Endothelial cell of umbilical vein (primary cell): ENCODE data around the gene TRPM3. TPM values are rescaled to one million over a fixed set of nuclear protein-coding genes. Genes with fewer than 3 reads are reported as not detected.

Experiments
- BruUV-seq: library from RNA; stranded (reverse); fragments of 400-500 nt; replicated peaks from 2 replicates; lab custom pipeline; 2021; lab: Mats Ljungman, UMichigan
- CTCF ChIA-PET: fragments of 300-600, 350-600 bp; sonication (Branson Sonifier 250); formaldehyde crosslinking; loops from one replicate; lab custom pipeline; 2021; ENCODE audit warnings: antibody characterized with exemption, inconsistent platforms; lab: Charles Lee
- POLR2A ChIA-PET: fragments of 300-600, 350-600 bp; sonication (Branson Sonifier 250); formaldehyde crosslinking; loops from one replicate; lab custom pipeline; 2021; ENCODE audit warnings: antibody characterized with exemption, inconsistent platforms; lab: Charles Lee
- DNase-seq: peaks from one replicate; pipeline ENCODE4 v3.0.0-alpha.2; 2011; ENCODE audit warnings: low read depth, low spot score
- FAIRE-seq: peaks from 2 replicates; lab custom pipeline; 2011; peaks lifted over from hg19 to GRCh38; lab: Jason Lieb, UNC
- H2AFZ ChIP-seq: 2 replicates; pipeline ENCODE4 v1.6.0; 2012; ENCODE audit warnings: low read depth, low read length, control low read depth, inconsistent platforms
- H3K27ac ChIP-seq: 2 replicates; pipeline ENCODE4 v1.5.1; 2011; ENCODE audit warnings: low read depth, mild to moderate bottlenecking, control low read depth, low read length, moderate library complexity; ENCODE audit not compliant: insufficient read depth
- H3K27me3 ChIP-seq, 2 experiments: 2 replicates each; pipeline versions ENCODE4 v1.6.0 to v1.6.1; 2011; ENCODE audit warnings: low read length in 2 of 2, mixed read lengths in 1 of 2; ENCODE audit not compliant: control insufficient read depth in 2 of 2, insufficient read depth in 2 of 2
- H3K36me3 ChIP-seq, 2 experiments: 2 replicates in 1 of 2; 3 replicates in 1 of 2; pipeline ENCODE4 v1.5.1; 2011; ENCODE audit warnings: low read length in 2 of 2, mild to moderate bottlenecking in 1 of 2, moderate library complexity in 1 of 2; ENCODE audit not compliant: control insufficient read depth in 2 of 2, insufficient read depth in 2 of 2; ENCODE audit errors: extremely low read depth in 1 of 2
- H3K4me1 ChIP-seq: 3 replicates; pipeline ENCODE4 v1.5.1; 2011; ENCODE audit warnings: mild to moderate bottlenecking, low read length; ENCODE audit not compliant: control insufficient read depth, insufficient read depth; ENCODE audit errors: extremely low read depth
- H3K4me2 ChIP-seq: 2 replicates; pipeline ENCODE4 v1.6.1; 2011; ENCODE audit warnings: low read length, control low read depth, mixed read lengths; ENCODE audit not compliant: insufficient read depth
- H3K4me3 ChIP-seq, 3 experiments: fragments of 200-600 bp in 1 of 3; sonication (generic), shearing (Covaris generic) in 1 of 3; replicated peaks in 1 of 3; 2 replicates each; pipeline ENCODE4 v1.5.1; 2011 to 2016; ENCODE audit warnings: control low read depth in 3 of 3, low read length in 3 of 3, mild to moderate bottlenecking in 2 of 3, inconsistent platforms in 1 of 3, low read depth in 1 of 3, moderate library complexity in 1 of 3; ENCODE audit not compliant: insufficient read depth in 1 of 3
- H3K79me2 ChIP-seq: 2 replicates; pipeline ENCODE4 v1.6.0; 2012; ENCODE audit warnings: low read length, inconsistent platforms; ENCODE audit not compliant: control insufficient read depth, insufficient read depth
- H3K9ac ChIP-seq: replicated peaks from 2 replicates; pipeline ENCODE3; 2011; ENCODE audit warnings: low read length, control low read depth; ENCODE audit not compliant: insufficient read depth; ENCODE audit errors: extremely low read depth
- H3K9me1 ChIP-seq: replicated peaks from 3 replicates; pipeline ENCODE4 v1.6.0; 2011; ENCODE audit warnings: mild to moderate bottlenecking, low read length; ENCODE audit not compliant: control insufficient read depth, insufficient read depth; ENCODE audit errors: extremely low read depth
- H3K9me3 ChIP-seq: replicated peaks from 2 replicates; pipeline ENCODE4 v1.5.1; 2012; ENCODE audit warnings: low read length, inconsistent platforms; ENCODE audit not compliant: control insufficient read depth, insufficient read depth
- H4K20me1 ChIP-seq: replicated peaks from 2 replicates; pipeline ENCODE3; 2011; ENCODE audit warnings: mild to moderate bottlenecking, low read length; ENCODE audit not compliant: control insufficient read depth, insufficient read depth; ENCODE audit errors: extremely low read depth
- CTCF ChIP-seq, 2 donors: IDR thresholded peaks; 1 replicate in 1 of 2; 2 replicates in 1 of 2; pipeline ENCODE4 v1.5.1; 2011; ENCODE audit warnings: low read length in 2 of 2, mild to moderate bottlenecking in 2 of 2, moderate library complexity in 2 of 2, control low read depth in 1 of 2, inconsistent platforms in 1 of 2, low read depth in 1 of 2; ENCODE audit not compliant: insufficient read depth in 1 of 2; ENCODE audit errors: extremely low read depth in 1 of 2
- EZH2 ChIP-seq: IDR thresholded peaks from 2 replicates; pipeline ENCODE4 v1.6.1; 2012; ENCODE audit warnings: borderline replicate concordance, low read depth, mild to moderate bottlenecking, moderate library complexity, low read length, inconsistent platforms; ENCODE audit not compliant: severe bottlenecking
- FOS ChIP-seq: IDR thresholded peaks from 2 replicates; pipeline ENCODE4 v1.6.1; 2011; ENCODE audit warnings: mild to moderate bottlenecking, low read length, moderate library complexity, borderline replicate concordance; ENCODE audit not compliant: insufficient read depth
- GATA2 ChIP-seq: IDR thresholded peaks from 2 replicates; pipeline ENCODE4 v1.7.0; 2011; ENCODE audit warnings: low read depth, mild to moderate bottlenecking, moderate library complexity, mixed read lengths, low read length; ENCODE audit not compliant: insufficient read length, insufficient read depth
- JUN ChIP-seq: IDR thresholded peaks from 2 replicates; pipeline ENCODE4 v1.6.1; 2011; ENCODE audit warnings: borderline replicate concordance, low read depth; ENCODE audit not compliant: insufficient read length, insufficient read depth
- MAX ChIP-seq: IDR thresholded peaks from 2 replicates; pipeline ENCODE4 v1.6.1; 2011; ENCODE audit not compliant: insufficient read depth, insufficient read length
- MYC ChIP-seq: IDR thresholded peaks from one replicate; pipeline ENCODE4 v1.6.1; 2011; ENCODE audit warnings: mild to moderate bottlenecking, low read depth, low read length
- POLR2A ChIP-seq: IDR thresholded peaks from 2 replicates; pipeline ENCODE4 v1.6.1; 2012; ENCODE audit warnings: low read depth, mild to moderate bottlenecking, control low read depth, low read length
- POLR2AphosphoS5 ChIP-seq: IDR thresholded peaks from 2 replicates; pipeline ENCODE4 v1.6.1; 2012; ENCODE audit warnings: low read depth, mild to moderate bottlenecking, control low read depth, low read length, moderate library complexity; ENCODE audit not compliant: insufficient read depth
- dilution Hi-C: fragments of 300-500 bp; cut with MboI; formaldehyde crosslinking; loops from one replicate; pipeline ENCODE4 v1.15.0; 2019; ENCODE audit warnings: low sequenced_read_pairs; ENCODE audit not compliant: extremely low pct_ligation_motif_present
- intact Hi-C: fragments of 100-400 bp; cut with micrococcal nuclease; formaldehyde crosslinking; loops from one replicate; pipeline ENCODE4 v1.10.0; 2022
- polyA plus RNA-seq, 4 experiments: library from polyadenylated mRNA; depleted of rRNA in 3 of 4; stranded (reverse) in 3 of 4; unstranded in 1 of 4; fragments of >200 nt; gene quantifications; 2 replicates each; pipeline versions ENCODE4 v1.2.1 to v1.2.3, GENCODE V29; 2011 to 2012; ENCODE audit warnings: missing spikeins in 1 of 4
- total RNA-seq: library from RNA; stranded (reverse); gene quantifications from 2 replicates; pipeline ENCODE4 v1.2.3, GENCODE V29; 2021

TRPM3 gene
- total and polyA plus RNA-seq, 2 donors (not counting 3 experiments of a cell fraction or from before 2014, with no cell fraction given) = 0.17 to 0.33 TPM

GRCh38 chr9:70773579-70773978, 347.8 kb downstream of the TRPM3 start:
- no peak overlapping the region for H3K27ac ChIP-seq
- H3K9me3 ChIP-seq = no peaks in the 10 kb centered on the region
- H3K4me3 ChIP-seq = no peak overlapping the region
- no peak overlapping the region for H2AFZ ChIP-seq
- no peaks in the 10 kb centered on the region for H3K27me3 ChIP-seq
- ChIA-PET CTCF (interaction anchor here (1.7 kb wide), 1 partner anchor 16 kb away, joined by 4 read pairs; no protein-coding TSS in a partner anchor), POLR2A (no interaction called here)
- H3K9me1 ChIP-seq = no peaks in the 10 kb centered on the region
- H3K79me2 ChIP-seq = no peaks in the 10 kb centered on the region
- DNase-seq (no peak), FAIRE-seq (no peak)
- TF ChIP-seq FOS (no peak), EZH2 (no peak), MYC (no peak), MAX (no peak), POLR2A (no peak), GATA2 (no peak), JUN (no peak), POLR2AphosphoS5 (no peak), CTCF (IDR thresholded peaks at IDR 0.05; ENCODE audit: extremely low read depth in 1 of 2, insufficient read depth in 1 of 2, low read depth in 1 of 2, low read length in 2 of 2) (no peak)
- no peak overlapping the region for H3K4me2 ChIP-seq
- no peaks in the 10 kb centered on the region for H3K36me3 ChIP-seq
- no TSS peak for BruUV-seq
- intact Hi-C loops = no loop called here
- no peaks in the 10 kb centered on the region for H4K20me1 ChIP-seq
- dilution Hi-C loops = no loop called here
- H3K4me1 ChIP-seq = no peaks in the 10 kb centered on the region
- H3K9ac ChIP-seq = no peak overlapping the region
